Right lung (tissue), 5 donors: ENCODE results near the gene CBX4. TPM values are rescaled to one million over a fixed set of nuclear protein-coding genes. Genes with fewer than 3 reads are reported as not detected.

ENCODE experiments used
- DNase-seq, 2 donors: peaks; one replicate each; pipeline ENCODE4 v3.0.0-alpha.2; 2013
- polyA plus RNA-seq, 5 donors: library from polyadenylated mRNA; unstranded; fragments of 120-200 nt; gene quantifications; one replicate each; pipeline versions ENCODE4 v1.2.1 to v1.2.3, GENCODE V29; 2013; ENCODE audit warnings: inconsistent platforms in 1 of 5, low replicate concordance in 1 of 5; ENCODE audit not compliant: insufficient read length in 5 of 5, insufficient read depth in 1 of 5

Gene CBX4
- polyA plus RNA-seq, 5 donors = 12.2 to 25.3 (median 16.4) TPM

- no peak for DNase-seq
Measured at GRCh38 chr17:79814127-79814973, 24.9 kb downstream of the CBX4 start.

GRCh38 chr17:79813297-79814126 lies 25.7 kb downstream of the CBX4 start:
- DNase-seq = no peak

GRCh38 chr17:79812353-79813258 lies 26.6 kb downstream of the CBX4 start:
- no peak for DNase-seq

GRCh38 chr17:79811868-79812352 lies 27.3 kb downstream of the CBX4 start:
- DNase-seq = no peak

- no peak for DNase-seq
Measured at GRCh38 chr17:79811011-79811867, 28.0 kb downstream of the CBX4 start.

GRCh38 chr17:79810130-79811010 lies 28.9 kb downstream of the CBX4 start:
- DNase-seq = peak; percentile 77 to 83

GRCh38 chr17:79809530-79810129 lies 29.6 kb downstream of the CBX4 start:
- DNase-seq = no peak

- DNase-seq = no peak
Measured at GRCh38 chr17:79808763-79809529, 30.3 kb downstream of the CBX4 start.

GRCh38 chr17:79806863-79807720 lies 32.1 kb downstream of the CBX4 start:
- no peak for DNase-seq

- DNase-seq = no peak
Measured at GRCh38 chr17:79806446-79806760, 32.8 kb downstream of the CBX4 start.

- DNase-seq = no peak
Measured at GRCh38 chr17:79804856-79805696, 34.2 kb downstream of the CBX4 start.

- no peak for DNase-seq
Measured at GRCh38 chr17:79803997-79804855, 35.0 kb downstream of the CBX4 start.

- no peak for DNase-seq
Measured at GRCh38 chr17:79803421-79803996, 35.7 kb downstream of the CBX4 start.

- DNase-seq = no peak
Measured at GRCh38 chr17:79802736-79803420, 36.4 kb downstream of the CBX4 start.
